RWPE2 (cell line): ENCODE results near the gene FHIT.

ENCODE experiments used
- ATAC-seq: fragments of 200-7000 bp; cut with Tn5 transposase; 3 replicates; pipeline ENCODE4 v1.9.1; 2021; ENCODE audit warnings: low read depth
- DNase-seq: peaks from one replicate; pipeline ENCODE4 v3.0.0-alpha.2; 2020; ENCODE audit warnings: low spot score
- H3K27ac ChIP-seq: fragments of 450-650 bp; 2 replicates; pipeline ENCODE4 v1.5.1; 2017; ENCODE audit warnings: mild to moderate bottlenecking; ENCODE audit not compliant: poor library complexity, severe bottlenecking
- H3K27me3 ChIP-seq: fragments of 250-450 bp; sonication (Bioruptor Pico); 2 replicates; pipeline ENCODE4 v1.5.1; 2021; ENCODE audit warnings: mild to moderate bottlenecking, moderate library complexity; ENCODE audit not compliant: insufficient read depth, poor library complexity, severe bottlenecking
- H3K36me3 ChIP-seq: fragments of 250-450 bp; sonication (Bioruptor Pico); 2 replicates; pipeline ENCODE4 v1.5.1; 2020; ENCODE audit warnings: low read depth, mild to moderate bottlenecking, moderate library complexity
- H3K4me1 ChIP-seq: fragments of 250-450 bp; sonication (Bioruptor Pico); 2 replicates; pipeline ENCODE4 v1.5.1; 2021; ENCODE audit warnings: mild to moderate bottlenecking, moderate library complexity; ENCODE audit not compliant: insufficient read depth, poor library complexity, severe bottlenecking
- H3K4me3 ChIP-seq: fragments of 250-450 bp; sonication (Bioruptor Pico); 2 replicates; pipeline ENCODE4 v1.5.1; 2021; ENCODE audit warnings: mild to moderate bottlenecking, moderate library complexity; ENCODE audit not compliant: severe bottlenecking
- H3K9me3 ChIP-seq: fragments of 250-450 bp; sonication (Bioruptor Pico); 2 replicates; pipeline ENCODE4 v1.5.1; 2021; ENCODE audit warnings: mild to moderate bottlenecking, moderate library complexity; ENCODE audit not compliant: severe bottlenecking
- TF ChIP-seq, protein P1 (sequence below): fragments of 450-650 bp; IDR thresholded peaks from one replicate; pipeline ENCODE4 v1.5.1; 2017; ENCODE audit warnings: mild to moderate bottlenecking, moderate library complexity; ENCODE audit not compliant: poor library complexity, severe bottlenecking

FHIT gene

DNA sequence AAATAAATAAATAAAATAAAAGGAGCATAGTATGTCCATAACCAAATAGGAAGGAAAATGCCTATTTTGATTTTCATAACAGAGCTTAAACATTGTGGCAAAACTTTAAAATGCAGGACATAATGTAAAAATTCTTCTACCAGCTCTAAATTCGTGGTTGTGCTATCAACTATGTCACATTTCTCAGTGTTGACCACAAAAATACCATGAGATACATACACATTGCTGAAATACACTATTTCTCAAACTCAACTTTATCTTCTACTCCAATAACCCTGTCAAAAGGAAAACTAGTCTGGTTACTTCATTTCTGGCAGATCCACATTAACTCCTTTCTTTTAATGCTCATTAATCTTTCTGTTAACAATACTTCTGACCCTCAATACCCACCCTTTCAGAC lies 523.2 kb downstream of the FHIT start:
- no peak for ATAC-seq
- no peaks in the 10 kb centered on the region for H3K36me3 ChIP-seq
- DNase-seq, result no peak
- TF ChIP-seq, protein P1, sequence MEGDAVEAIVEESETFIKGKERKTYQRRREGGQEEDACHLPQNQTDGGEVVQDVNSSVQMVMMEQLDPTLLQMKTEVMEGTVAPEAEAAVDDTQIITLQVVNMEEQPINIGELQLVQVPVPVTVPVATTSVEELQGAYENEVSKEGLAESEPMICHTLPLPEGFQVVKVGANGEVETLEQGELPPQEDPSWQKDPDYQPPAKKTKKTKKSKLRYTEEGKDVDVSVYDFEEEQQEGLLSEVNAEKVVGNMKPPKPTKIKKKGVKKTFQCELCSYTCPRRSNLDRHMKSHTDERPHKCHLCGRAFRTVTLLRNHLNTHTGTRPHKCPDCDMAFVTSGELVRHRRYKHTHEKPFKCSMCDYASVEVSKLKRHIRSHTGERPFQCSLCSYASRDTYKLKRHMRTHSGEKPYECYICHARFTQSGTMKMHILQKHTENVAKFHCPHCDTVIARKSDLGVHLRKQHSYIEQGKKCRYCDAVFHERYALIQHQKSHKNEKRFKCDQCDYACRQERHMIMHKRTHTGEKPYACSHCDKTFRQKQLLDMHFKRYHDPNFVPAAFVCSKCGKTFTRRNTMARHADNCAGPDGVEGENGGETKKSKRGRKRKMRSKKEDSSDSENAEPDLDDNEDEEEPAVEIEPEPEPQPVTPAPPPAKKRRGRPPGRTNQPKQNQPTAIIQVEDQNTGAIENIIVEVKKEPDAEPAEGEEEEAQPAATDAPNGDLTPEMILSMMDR, result no peak
- no peaks in the 10 kb centered on the region for H3K9me3 ChIP-seq
- H3K4me3 ChIP-seq, result no peak overlapping the region
- H3K27me3 ChIP-seq, result no peaks in the 10 kb centered on the region
- no peaks in the 10 kb centered on the region for H3K4me1 ChIP-seq
- no peak overlapping the region for H3K27ac ChIP-seq

- no peaks in the 10 kb centered on the region for H3K27me3 ChIP-seq
- H3K27ac ChIP-seq, result no peak overlapping the region
- H3K9me3 ChIP-seq, result no peaks in the 10 kb centered on the region
- no peak for ATAC-seq
- no peaks in the 10 kb centered on the region for H3K36me3 ChIP-seq
- no peak overlapping the region for H3K4me3 ChIP-seq
- no peak for DNase-seq
- H3K4me1 ChIP-seq, result no peaks in the 10 kb centered on the region
- TF ChIP-seq, protein P1, result no peak
Observed at GRCh38 chr3:60720736-60721135, 530.5 kb downstream of the FHIT start.

- Histone ChIP-seq H3K27ac (no peak overlapping the region), H3K4me1 (no peaks in the 10 kb centered on the region), H3K36me3 (no peaks in the 10 kb centered on the region), H3K4me3 (no peak overlapping the region), H3K9me3 (no peaks in the 10 kb centered on the region), H3K27me3 (no peaks in the 10 kb centered on the region)
- ATAC-seq (no peak), DNase-seq (no peak)
- TF ChIP-seq, protein P1, result no peak
Observed at GRCh38 chr3:60716573-60716972, 534.7 kb downstream of the FHIT start.

GRCh38 chr3:60708191-60708975 lies 542.9 kb downstream of the FHIT start:
- no peaks in the 10 kb centered on the region for H3K36me3 ChIP-seq
- no peaks in the 10 kb centered on the region for H3K27me3 ChIP-seq
- ATAC-seq (no peak), DNase-seq (no peak)
- H3K4me3 ChIP-seq, result no peak overlapping the region
- H3K9me3 ChIP-seq, result no peaks in the 10 kb centered on the region
- TF ChIP-seq, protein P1, result no peak
- H3K27ac ChIP-seq, result no peak overlapping the region
- H3K4me1 ChIP-seq, result peaks cover 3% of the 10 kb centered on the region

DNA sequence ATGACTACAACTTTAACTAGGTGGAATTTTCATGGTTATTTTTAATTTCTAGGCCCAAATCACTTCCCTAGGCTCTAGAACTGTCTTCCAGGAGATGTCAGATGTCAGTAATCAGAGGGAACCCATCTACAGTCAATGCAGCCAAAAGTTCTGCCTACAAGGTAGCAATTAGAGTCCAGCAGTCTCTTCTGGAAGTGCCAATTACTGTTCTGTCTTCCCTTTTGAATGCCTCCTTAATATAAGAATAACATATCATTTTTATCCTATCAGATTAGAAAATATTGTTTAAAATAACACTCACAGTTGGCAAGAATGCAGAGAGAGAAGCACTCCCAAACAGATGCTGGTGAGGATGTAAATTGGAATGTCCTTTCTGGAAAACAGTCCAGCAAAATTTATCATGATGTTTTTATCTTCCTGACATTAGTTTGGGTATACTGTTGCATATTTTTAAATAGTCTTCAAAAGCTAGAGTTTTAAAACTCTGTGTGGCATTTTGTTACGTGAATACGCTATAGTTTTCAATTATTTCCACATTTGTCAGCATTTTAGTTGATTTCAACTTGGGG lies 543.7 kb downstream of the FHIT start:
- peaks cover 3% of the 10 kb centered on the region for H3K4me1 ChIP-seq
- H3K4me3 ChIP-seq, result no peak overlapping the region
- H3K36me3 ChIP-seq, result no peaks in the 10 kb centered on the region
- DNase-seq (no peak), ATAC-seq (no peak)
- no peaks in the 10 kb centered on the region for H3K27me3 ChIP-seq
- H3K9me3 ChIP-seq, result no peaks in the 10 kb centered on the region
- H3K27ac ChIP-seq, result no peak overlapping the region
- TF ChIP-seq, protein P1, result no peak
